Adipocyte (in vitro differentiated cells): ENCODE measurements around the gene SCG5.
A peak's percentile ranks its signal among the peaks of the same experiment; 100 is the strongest.

Experiments used
- DNase-seq: peaks from one replicate; pipeline ENCODE4 v3.0.0-alpha.2; 2015; ENCODE audit warnings: low read depth
- H3K27me3 ChIP-seq: replicated peaks from 2 replicates; pipeline ENCODE4 v1.7.0; 2013; ENCODE audit warnings: mild to moderate bottlenecking, low read length, moderate library complexity; ENCODE audit not compliant: control insufficient read depth, insufficient read depth
- H3K36me3 ChIP-seq: 2 replicates; pipeline ENCODE4 v1.7.0; 2013; ENCODE audit warnings: low read length, mild to moderate bottlenecking, moderate library complexity; ENCODE audit not compliant: control insufficient read depth, insufficient read depth, severe bottlenecking
- H3K4me1 ChIP-seq: 2 replicates; pipeline ENCODE4 v1.7.0; 2013; ENCODE audit warnings: mild to moderate bottlenecking, low read length, moderate library complexity; ENCODE audit not compliant: control insufficient read depth, insufficient read depth
- H3K4me3 ChIP-seq: 2 replicates; pipeline ENCODE4 v1.7.0; 2013; ENCODE audit warnings: mild to moderate bottlenecking, low read length, moderate library complexity
- H3K9ac ChIP-seq: 2 replicates; pipeline ENCODE4 v1.7.0; 2013; ENCODE audit warnings: mild to moderate bottlenecking, low read length, moderate library complexity
- H3K9me3 ChIP-seq: 2 replicates; pipeline ENCODE4 v1.7.0; 2013; ENCODE audit warnings: mild to moderate bottlenecking, low read length, moderate library complexity; ENCODE audit not compliant: control insufficient read depth

SCG5 gene

GRCh38 chr15:32677238-32677750, 35.8 kb downstream of the SCG5 start:
- Histone ChIP-seq H3K27me3 (no peaks in the 10 kb centered on the region), H3K9me3 (no peaks in the 10 kb centered on the region), H3K36me3 (no peaks in the 10 kb centered on the region), H3K4me3 (no peak overlapping the region), H3K9ac (no peak overlapping the region), H3K4me1 (peaks cover 32% of the 10 kb centered on the region)
- peak; percentile 45 for DNase-seq

GRCh38 chr15:32679298-32679690, 37.8 kb downstream of the SCG5 start:
- H3K9me3 ChIP-seq, result no peaks in the 10 kb centered on the region
- peaks cover 51% of the 10 kb centered on the region for H3K4me1 ChIP-seq

GRCh38 chr15:32682569-32682968, 41.1 kb downstream of the SCG5 start:
- DNase-seq, result peak; percentile 97
- no peaks in the 10 kb centered on the region for H3K9me3 ChIP-seq
- H3K4me1 ChIP-seq, result peaks cover 62% of the 10 kb centered on the region
- peak overlapping the region; percentile 30 for H3K4me3 ChIP-seq
- H3K9ac ChIP-seq, result peak overlapping the region; percentile 42
- no peaks in the 10 kb centered on the region for H3K36me3 ChIP-seq
- no peaks in the 10 kb centered on the region for H3K27me3 ChIP-seq

More at GRCh38 chr15:32679298-32679690, 37.8 kb downstream of the SCG5 start:
- no peak for DNase-seq
- H3K27me3 ChIP-seq, result no peaks in the 10 kb centered on the region
- H3K9ac ChIP-seq, result no peak overlapping the region
- H3K36me3 ChIP-seq, result no peaks in the 10 kb centered on the region
- H3K4me3 ChIP-seq, result no peak overlapping the region

GRCh38 chr15:32682977-32683630, 41.6 kb downstream of the SCG5 start:
- peaks cover 58% of the 10 kb centered on the region for H3K4me1 ChIP-seq
- no peaks in the 10 kb centered on the region for H3K36me3 ChIP-seq
- peak overlapping the region; percentile 42 for H3K9ac ChIP-seq
- H3K4me3 ChIP-seq, result peak overlapping the region; percentile 1
- H3K9me3 ChIP-seq, result no peaks in the 10 kb centered on the region
- H3K27me3 ChIP-seq, result no peaks in the 10 kb centered on the region
- peak; percentile 32 for DNase-seq

GRCh38 chr15:32683906-32684584, 42.5 kb downstream of the SCG5 start:
- peaks cover 55% of the 10 kb centered on the region for H3K4me1 ChIP-seq
- no peaks in the 10 kb centered on the region for H3K9me3 ChIP-seq
- no peak overlapping the region for H3K4me3 ChIP-seq
- H3K9ac ChIP-seq, result peak overlapping the region; percentile 42
- H3K27me3 ChIP-seq, result no peaks in the 10 kb centered on the region
- peak; percentile 55 for DNase-seq
- H3K36me3 ChIP-seq, result no peaks in the 10 kb centered on the region

- Histone ChIP-seq H3K4me3 (no peak overlapping the region), H3K27me3 (no peaks in the 10 kb centered on the region), H3K9ac (no peak overlapping the region), H3K4me1 (peaks cover 49% of the 10 kb centered on the region), H3K9me3 (no peaks in the 10 kb centered on the region), H3K36me3 (no peaks in the 10 kb centered on the region)
- peak; percentile 40 for DNase-seq
These were observed 44.1 kb downstream of the SCG5 start for GRCh38 chr15:32685576-32685975.

GRCh38 chr15:32687556-32687955, 46.0 kb downstream of the SCG5 start:
- Histone ChIP-seq H3K36me3 (no peaks in the 10 kb centered on the region), H3K4me3 (no peak overlapping the region), H3K9me3 (no peaks in the 10 kb centered on the region), H3K27me3 (no peaks in the 10 kb centered on the region), H3K4me1 (peaks cover 38% of the 10 kb centered on the region), H3K9ac (no peak overlapping the region)
- no peak for DNase-seq

GRCh38 chr15:32688151-32688639, 46.7 kb downstream of the SCG5 start:
- no peak overlapping the region for H3K9ac ChIP-seq
- H3K36me3 ChIP-seq, result no peaks in the 10 kb centered on the region
- no peak for DNase-seq
- no peaks in the 10 kb centered on the region for H3K9me3 ChIP-seq
- no peaks in the 10 kb centered on the region for H3K27me3 ChIP-seq
- H3K4me3 ChIP-seq, result no peak overlapping the region
- H3K4me1 ChIP-seq, result peaks cover 31% of the 10 kb centered on the region

- DNase-seq, result no peak
- no peak overlapping the region for H3K9ac ChIP-seq
- no peaks in the 10 kb centered on the region for H3K9me3 ChIP-seq
- no peaks in the 10 kb centered on the region for H3K27me3 ChIP-seq
- H3K4me1 ChIP-seq, result peaks cover 2% of the 10 kb centered on the region
- H3K4me3 ChIP-seq, result no peak overlapping the region
- no peaks in the 10 kb centered on the region for H3K36me3 ChIP-seq
These were observed 49.6 kb downstream of the SCG5 start for GRCh38 chr15:32690941-32691688.

- Histone ChIP-seq H3K9me3 (no peaks in the 10 kb centered on the region), H3K4me1 (no peaks in the 10 kb centered on the region), H3K4me3 (no peak overlapping the region), H3K36me3 (no peaks in the 10 kb centered on the region), H3K27me3 (no peaks in the 10 kb centered on the region), H3K9ac (no peak overlapping the region)
- no peak for DNase-seq
These were observed 50.2 kb downstream of the SCG5 start for GRCh38 chr15:32691689-32692038.

- H3K4me1 ChIP-seq, result no peaks in the 10 kb centered on the region
- H3K36me3 ChIP-seq, result no peaks in the 10 kb centered on the region
- no peak for DNase-seq
- no peaks in the 10 kb centered on the region for H3K27me3 ChIP-seq
- no peaks in the 10 kb centered on the region for H3K9me3 ChIP-seq
- no peak overlapping the region for H3K9ac ChIP-seq
- H3K4me3 ChIP-seq, result no peak overlapping the region
These were observed 50.8 kb downstream of the SCG5 start for GRCh38 chr15:32692286-32692685.
